ENCODE data around the gene MGAT5B.

Gene MGAT5B

GRCh38 chr17:76989519-76989918 lies 121.3 kb downstream of the MGAT5B start:
- TF ChIP-seq CTCF (IDR thresholded peaks at IDR 0.05; ENCODE audit: borderline replicate concordance, insufficient read depth, low read depth, low read length): no peak
- no peak overlapping the region for H3K4me3 ChIP-seq (ENCODE audit: low read depth, low read length)

- TF ChIP-seq CTCF (IDR thresholded peaks at IDR 0.05; ENCODE audit: borderline replicate concordance, insufficient read depth, low read depth, low read length): no peak
- H3K4me3 ChIP-seq (ENCODE audit: low read depth, low read length): no peak overlapping the region
Observed at GRCh38 chr17:76992891-76993290, 124.7 kb downstream of the MGAT5B start.

- no peak overlapping the region for H3K4me3 ChIP-seq (ENCODE audit: low read depth, low read length)
- no peak for TF ChIP-seq CTCF (IDR thresholded peaks at IDR 0.05; ENCODE audit: borderline replicate concordance, insufficient read depth, low read depth, low read length)
Observed at GRCh38 chr17:76993651-76994050, 125.4 kb downstream of the MGAT5B start.

DNA sequence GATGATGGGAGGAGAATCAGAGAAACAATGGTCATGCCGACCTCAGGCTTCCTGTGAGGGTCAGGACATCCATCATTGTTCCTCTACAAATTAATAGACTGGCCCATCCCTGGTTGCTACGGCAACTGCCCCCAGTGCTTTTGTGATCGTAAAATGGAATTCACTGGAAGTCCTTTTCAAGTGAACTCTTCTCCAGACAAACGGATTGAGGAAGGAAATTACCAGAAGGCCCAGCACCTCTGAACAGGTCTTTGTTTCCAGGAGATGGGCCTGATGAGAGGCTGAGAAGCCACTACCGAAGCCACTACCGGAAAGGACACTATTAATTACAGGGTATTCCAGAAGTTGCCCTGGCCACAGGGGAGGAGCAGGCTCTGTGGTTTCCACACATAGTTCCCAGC lies 126.0 kb downstream of the MGAT5B start:
- no peak for TF ChIP-seq CTCF (IDR thresholded peaks at IDR 0.05; ENCODE audit: borderline replicate concordance, insufficient read depth, low read depth, low read length)
- no peak overlapping the region for H3K4me3 ChIP-seq (ENCODE audit: low read depth, low read length)

GRCh38 chr17:76995387-76996105 lies 127.3 kb downstream of the MGAT5B start:
- H3K4me3 ChIP-seq (ENCODE audit: low read depth, low read length): no peak overlapping the region

DNA sequence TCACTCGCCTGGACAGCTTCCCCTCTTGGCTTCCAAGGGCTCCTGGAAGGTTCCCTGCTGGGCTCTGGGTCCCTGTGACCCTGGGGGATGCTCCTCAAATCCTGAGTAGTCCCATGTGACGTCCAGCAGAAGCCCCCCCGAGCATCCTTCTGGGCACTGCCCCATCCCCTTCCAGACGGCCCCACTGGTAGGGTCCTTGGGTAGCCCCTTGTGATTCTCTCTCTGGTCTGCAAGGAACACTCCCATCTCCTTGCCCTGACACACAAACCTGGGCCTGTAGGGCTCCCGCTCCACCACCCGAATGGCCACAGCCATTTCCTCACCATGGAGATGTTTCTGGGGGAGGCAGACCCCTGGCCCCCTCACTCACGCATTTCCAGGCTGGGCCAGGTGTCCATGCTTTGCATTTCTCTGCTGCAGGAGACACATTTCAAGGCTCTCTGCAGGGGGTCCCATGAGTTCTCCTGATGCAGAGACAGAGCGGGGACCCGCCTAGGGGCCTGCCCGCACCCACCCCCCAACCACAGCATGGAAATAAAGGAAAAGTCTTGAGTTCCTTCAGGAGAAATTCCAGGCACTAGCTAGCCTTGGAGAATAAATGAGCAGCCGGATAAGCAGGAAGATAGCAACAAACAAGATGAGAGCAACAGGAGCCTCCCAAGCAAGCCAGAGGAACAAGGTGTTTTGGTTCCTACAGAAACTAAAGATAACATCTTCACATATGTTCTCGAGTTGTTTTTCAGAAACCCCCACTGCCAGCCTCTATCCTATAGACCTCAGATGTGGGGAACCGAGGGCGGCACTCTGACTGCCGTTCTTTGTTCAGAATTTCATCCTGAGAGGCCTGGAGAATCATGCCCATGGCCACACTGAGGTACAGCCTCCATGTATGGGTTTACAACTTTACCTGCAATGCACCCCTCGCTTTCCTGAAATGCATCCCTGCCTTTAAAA lies 128.8 kb downstream of the MGAT5B start:
- no peak for TF ChIP-seq CTCF (IDR thresholded peaks at IDR 0.05; ENCODE audit: borderline replicate concordance, insufficient read depth, low read depth, low read length)

More at GRCh38 chr17:76995387-76996105, 127.3 kb downstream of the MGAT5B start:
- TF ChIP-seq CTCF (IDR thresholded peaks at IDR 0.05; ENCODE audit: borderline replicate concordance, insufficient read depth, low read depth, low read length): no peak

More for the DNA sequence above, 128.8 kb downstream of the MGAT5B start:
- no peak overlapping the region for H3K4me3 ChIP-seq (ENCODE audit: low read depth, low read length)
